GM08714 (cell line): ENCODE data around the gene COQ4.
"Not testable (repeated sequence)": the region's sequence is repeated elsewhere in the genome, so short reads cannot be mapped to it uniquely, and the experiment has no call there.

ENCODE experiments used
- H3K4me3 ChIP-seq: fragments of 200-500 bp; sonication (Bioruptor generic); 2 replicates; pipeline ENCODE4 v1.5.1; 2014; ENCODE audit warnings: mild to moderate bottlenecking, low read length, inconsistent platforms
- ZNF274 ChIP-seq: IDR thresholded peaks from 2 replicates; pipeline ENCODE4 v1.6.1; 2012; ENCODE audit warnings: mild to moderate bottlenecking, low read depth, low read length

Gene COQ4

DNA sequence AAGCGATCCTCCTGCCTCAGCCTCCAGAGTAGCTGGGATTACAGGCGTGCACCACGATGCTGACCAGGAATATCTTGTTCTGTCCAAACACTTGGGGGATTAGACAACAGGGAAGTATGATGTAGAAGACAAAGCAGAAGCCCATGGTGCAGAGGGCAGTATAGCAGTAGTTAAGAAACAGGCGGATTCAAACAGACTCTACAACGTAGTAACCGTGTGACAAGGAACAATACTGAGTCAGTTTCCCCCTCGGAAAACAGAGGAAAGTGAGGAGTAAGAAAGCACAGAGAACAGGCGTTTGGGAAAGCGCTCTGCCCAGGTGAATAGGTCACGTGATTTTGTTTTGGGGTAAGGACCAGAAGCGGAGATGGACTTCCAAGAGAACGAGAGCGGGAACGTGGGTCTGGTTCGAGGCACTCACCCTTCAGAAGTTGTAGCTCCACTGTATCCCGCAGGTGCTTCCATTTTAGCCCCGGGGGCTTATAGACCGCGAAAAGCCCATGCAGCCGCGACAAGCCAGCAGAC lies 698 bp upstream of the COQ4 start:
- peak overlapping the region; percentile 91 for H3K4me3 ChIP-seq
- no peak for TF ChIP-seq ZNF274

DNA sequence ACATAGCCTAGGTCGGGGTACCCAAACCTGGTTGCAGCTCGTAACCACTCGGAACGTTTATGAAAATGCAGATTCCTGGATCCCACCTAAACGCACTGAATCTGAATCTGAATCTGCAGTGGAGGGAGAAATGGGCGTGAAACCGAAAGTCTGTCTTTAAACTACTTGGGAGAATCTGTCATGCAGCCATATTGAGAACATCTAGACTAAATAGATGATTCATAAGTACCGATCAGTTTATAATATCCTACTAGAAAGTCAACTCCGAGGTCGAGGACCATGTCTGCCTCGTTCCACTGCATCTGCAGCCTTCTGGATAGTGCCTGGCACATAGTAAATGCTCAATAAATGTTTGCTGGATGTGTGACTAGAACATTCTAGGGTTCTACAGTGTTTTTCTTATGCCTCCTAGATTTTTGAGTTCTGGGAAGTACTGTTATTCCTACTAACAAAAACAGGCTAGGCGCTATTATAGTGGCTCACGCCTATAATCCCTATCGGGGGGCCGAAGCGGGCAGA lies 632 bp downstream of the COQ4 start:
- peak overlapping the region; percentile 91 for H3K4me3 ChIP-seq
- TF ChIP-seq ZNF274: no peak

DNA sequence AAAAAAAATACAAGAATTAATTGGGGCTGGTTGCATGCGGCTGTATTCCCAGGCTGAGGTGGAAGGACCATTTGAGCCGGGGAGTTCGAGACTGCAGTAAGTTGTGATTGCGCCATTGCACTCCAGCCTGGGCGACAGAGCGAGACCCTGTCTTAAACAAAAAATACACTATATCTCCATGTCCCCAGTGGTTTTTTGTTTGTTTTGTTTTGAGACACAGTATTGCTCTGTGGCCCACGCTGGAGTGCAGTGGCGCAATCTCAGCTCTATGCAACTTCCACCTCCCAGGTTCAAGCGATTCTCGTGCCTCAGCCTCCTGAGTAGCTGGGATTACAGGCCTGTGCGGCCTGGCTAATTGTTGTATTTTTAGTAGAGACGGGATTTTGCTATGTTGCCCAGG lies 1.2 kb downstream of the COQ4 start:
- peak overlapping the region; percentile 91 for H3K4me3 ChIP-seq
- no peak for TF ChIP-seq ZNF274

DNA sequence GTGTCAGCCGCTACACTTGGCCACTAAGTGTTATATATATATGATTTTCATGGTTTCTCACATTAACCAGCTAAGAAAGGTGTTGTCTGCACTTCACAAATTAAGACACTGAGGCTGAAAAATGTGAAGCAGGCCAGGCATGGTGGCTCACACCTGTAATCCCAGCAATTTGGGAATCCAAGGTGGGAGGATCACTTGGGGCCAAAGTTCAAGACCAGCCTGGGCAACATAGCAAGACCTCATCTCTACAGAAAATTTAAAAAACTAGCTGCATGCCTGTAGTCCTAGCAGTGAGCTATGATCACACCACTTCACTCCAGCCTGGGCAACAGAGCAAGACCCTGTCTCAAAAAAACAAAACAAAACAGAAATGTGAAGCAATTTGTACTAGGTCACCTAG lies 1.8 kb downstream of the COQ4 start:
- H3K4me3 ChIP-seq: no peak overlapping the region
- TF ChIP-seq ZNF274: no peak

DNA sequence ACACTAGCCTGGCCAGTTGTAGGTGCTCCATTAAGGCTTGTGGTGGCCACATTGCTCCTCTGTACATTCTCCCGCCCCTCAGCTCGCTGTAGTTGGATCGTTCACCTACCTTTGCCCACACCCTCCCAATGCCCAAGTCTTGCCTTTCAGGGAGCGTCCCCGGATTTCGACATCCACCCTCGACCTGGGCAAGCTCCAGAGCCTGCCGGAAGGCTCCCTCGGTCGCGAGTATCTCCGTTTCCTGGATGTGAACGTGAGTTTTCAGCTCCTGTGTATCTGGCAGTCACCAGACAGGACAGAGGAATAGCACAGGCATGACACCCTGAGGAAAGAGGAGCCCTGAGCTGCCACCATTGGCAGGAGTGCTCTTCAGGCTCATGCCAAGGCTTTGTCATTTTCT lies 3.0 kb downstream of the COQ4 start:
- no peak for TF ChIP-seq ZNF274

DNA sequence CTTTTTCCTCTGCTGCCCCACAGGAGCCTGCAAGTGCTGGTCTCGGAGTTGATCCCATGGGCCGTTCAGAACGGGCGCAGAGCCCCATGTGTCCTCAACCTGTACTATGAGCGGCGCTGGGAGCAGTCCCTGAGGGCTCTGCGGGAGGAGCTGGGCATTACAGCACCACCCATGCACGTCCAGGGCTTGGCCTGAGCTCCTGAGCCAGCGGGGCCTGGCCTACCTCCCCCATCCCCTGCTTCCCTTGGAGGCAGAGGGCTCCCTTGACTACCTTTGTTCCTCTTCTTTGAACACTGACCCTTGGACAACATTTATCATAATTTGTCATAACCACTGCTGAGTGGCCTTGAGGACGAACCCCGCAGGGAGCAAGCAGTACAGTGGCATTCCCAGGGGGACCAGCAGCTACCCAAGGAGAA lies 10.8 kb downstream of the COQ4 start:
- H3K4me3 ChIP-seq: no peak overlapping the region
- TF ChIP-seq ZNF274: no peak

More for the DNA sequence above, 3.0 kb downstream of the COQ4 start:
- H3K4me3 ChIP-seq: no peak overlapping the region

DNA sequence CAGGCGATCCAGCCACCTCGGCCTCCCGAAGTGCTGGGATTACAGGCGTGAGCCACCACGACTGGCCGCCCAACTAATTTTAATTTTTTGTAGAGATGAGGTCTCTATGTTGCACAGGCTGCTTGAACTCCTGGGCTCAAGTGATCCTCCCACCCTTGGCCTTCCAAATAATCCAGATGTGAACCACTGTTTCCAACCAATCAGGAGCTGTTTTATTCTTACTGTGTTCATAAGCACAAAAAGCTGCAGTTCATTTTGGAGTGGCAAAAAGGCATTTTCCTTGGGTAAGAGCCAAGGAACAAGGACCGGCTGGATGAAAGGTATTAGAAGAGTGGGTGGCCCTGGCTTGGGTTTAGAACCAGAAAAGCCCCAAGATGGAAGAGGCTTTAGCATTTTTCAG lies 12.5 kb downstream of the COQ4 start:
- no peak overlapping the region for H3K4me3 ChIP-seq
- TF ChIP-seq ZNF274: no peak

DNA sequence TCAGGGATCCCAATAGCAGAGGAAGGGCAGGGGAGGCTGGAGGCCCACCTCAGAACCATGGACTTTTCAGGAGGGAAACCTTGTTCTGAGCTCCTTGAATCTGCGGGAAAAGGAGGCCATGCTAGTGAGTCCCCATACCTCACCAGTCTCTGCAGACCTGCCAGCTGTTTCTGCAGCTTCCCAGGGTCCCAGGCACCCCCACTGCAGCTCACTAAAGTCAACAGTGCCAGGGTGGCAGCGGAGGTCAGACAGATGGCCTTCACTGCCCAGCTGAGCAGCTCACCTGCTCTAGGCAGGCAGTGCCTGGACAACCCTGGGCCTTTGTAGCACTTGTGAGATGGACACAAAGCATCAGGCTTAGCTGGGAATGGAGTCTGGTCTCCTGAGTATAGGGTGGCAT lies 13.3 kb downstream of the COQ4 start:
- no peak overlapping the region for H3K4me3 ChIP-seq
- no peak for TF ChIP-seq ZNF274

DNA sequence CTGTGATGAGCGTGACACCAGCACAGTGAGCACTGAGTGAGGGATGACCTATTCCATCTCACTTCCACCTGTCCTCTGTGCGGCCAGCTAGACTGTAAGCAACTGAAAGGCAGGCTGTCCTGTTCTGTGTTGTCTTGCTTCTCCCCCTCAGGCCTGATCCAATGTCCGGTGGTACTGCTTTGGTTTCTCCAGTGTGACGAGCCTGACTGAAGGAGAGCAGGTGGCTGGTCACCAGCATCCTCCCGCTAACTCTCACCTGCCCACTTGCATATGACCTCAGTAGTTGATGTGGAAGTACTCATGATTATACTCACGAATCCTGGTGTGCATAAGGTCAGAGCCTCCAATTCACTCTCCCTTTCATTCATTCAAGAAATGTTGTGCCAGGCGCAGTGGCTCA lies 15.3 kb downstream of the COQ4 start:
- TF ChIP-seq ZNF274: no peak
- H3K4me3 ChIP-seq: no peak overlapping the region

DNA sequence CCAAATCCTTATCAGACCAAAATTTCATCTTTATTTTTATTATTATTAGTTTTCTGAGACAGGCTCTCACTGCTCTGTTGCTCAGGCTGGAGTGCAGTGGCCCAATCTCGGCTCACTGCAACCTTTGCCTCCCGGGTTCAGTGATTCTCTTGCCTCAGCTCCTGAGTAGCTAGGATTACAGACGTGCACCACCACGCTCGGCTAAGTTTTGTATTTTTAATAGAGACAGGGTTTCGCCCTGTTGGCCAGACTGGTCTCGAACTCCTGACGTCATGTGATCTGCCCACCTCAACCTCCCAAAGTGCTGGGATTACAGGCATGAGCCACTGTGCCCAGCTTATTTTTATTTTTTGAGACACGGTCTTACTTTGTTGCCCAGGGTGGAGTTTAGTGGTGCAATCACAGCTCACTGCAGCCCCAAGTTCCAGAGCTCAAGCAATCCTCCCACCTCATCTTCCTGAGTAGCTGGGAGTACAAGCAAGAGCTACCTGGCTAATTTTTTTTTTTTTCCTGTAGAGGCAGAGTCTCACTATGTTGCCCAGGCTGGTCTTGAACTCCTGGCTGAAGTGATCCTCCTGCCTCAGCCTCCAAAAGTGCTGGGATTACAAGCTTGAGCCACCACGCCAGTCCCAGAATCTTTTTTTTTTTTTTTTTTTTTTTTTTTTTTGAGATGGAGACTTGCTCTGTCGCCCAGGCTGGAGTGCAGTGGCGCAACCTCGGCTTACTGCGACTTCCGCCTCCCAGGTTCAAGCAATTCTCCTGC lies 16.4 kb downstream of the COQ4 start:
- not testable (repeated sequence) for H3K4me3 ChIP-seq

DNA sequence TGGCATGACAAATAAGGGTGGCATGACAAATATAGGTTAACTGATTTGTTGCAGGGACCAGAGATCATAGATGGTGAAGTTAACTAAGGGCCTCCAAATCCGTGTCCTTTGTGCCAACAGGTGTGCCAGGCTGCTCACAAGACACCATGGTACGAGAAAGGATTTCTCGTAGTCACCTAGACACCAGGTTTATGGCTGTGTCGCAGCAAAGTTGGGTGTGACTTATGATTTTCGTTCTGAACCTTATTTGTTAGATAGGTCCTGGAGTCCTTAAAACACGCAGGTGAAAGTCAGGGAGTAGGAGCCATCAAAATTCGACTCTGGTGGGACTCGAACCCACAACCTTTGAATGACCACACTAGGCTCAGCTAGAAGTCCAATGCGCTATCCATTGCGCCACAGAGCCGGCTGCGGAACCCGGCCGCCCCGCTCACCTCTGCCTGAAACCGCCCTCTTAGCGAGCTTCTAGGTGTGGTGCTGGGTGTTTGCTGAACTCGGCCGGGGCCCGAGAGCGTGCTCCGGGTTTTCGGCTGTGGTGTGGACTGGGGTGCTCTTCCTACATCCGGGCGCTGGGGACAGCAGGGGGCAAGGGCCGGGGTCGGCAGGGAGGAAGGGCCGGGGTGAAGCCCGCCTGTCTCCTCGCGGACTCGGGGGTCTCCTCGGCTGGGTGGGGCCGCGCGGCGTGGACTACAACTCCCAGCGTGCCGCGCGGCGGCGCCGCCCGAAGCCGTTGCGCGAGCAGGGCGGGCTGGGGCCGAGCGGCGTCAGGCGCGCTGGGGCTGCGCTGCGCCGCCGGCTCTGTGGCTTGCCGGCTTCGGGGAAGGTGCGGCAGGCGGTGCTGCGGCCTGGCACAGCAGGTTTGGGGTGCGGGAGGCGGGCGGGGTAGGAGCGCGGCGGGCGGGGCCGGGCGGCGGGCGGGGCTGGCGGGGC lies 17.4 kb downstream of the COQ4 start, which contains the start of gene SLC27A4:
SLC27A4 (plus strand) TSS at position 767 of the 930 bp plus-strand sequence. CDS start 2,606 bp downstream, outside the sequence.
- H3K4me3 ChIP-seq: peak within 1 kb of the TSS; percentile 75
- TF ChIP-seq ZNF274: no peak

DNA sequence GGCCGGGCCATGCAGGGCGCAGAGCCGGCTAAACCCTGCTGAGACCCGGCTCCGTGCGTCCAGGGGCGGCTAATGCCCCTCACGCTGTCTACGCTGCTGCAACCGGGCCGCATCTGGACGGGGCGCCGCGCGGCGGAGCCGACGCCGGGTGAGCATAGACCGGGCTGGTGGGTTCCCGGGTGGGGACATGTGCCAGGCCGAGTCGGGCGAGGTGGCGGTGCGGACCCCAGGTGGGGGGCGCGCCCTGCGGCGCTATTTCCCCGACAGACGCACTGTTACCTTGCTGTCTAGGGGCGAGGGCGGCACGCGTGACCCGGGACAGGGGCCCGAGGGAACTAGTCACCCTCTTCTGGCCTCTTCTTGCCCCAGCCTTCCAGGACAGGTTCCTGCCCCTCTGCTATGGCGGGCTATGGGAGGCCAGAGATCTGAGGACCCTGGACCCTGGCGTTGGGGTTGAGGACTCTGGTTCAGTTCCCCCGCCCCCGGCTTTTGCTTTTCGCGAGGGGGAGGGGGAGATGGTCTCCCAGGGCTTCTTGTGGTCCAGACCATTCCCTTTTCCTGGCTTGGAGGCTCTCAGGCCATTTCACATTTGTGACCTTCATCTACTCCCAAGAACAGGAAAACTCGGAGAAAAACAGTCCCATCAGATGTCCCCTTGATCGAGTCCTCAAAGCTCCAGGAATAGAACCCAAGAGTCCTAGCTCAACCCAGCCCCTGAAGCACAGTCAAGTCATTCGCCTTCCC lies 18.2 kb downstream of the COQ4 start:
- no peak for TF ChIP-seq ZNF274
- peak overlapping the region; percentile 75 for H3K4me3 ChIP-seq

DNA sequence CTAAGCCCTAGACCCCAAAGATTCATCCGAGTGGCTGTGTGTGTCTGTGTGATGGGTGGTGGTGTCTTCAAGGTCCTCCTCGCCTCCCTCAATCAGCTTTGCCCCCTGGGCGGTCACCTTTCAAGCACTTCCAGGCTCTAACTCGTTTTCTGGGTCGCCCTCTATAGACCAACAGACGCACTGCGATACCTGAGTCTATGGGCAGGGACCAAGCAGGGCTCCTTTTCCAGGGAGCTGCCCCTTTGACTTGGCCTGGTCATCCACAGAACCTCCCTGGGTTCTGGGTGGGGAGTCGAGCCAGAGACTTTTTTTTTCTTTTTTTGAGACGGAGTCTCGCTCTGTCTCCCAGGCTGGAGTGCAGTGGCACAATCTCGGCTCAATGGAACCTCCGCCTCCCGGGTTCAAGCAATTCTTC lies 18.8 kb downstream of the COQ4 start:
- TF ChIP-seq ZNF274: no peak
- peak overlapping the region; percentile 75; the same call in 1 of the 2 replicates for H3K4me3 ChIP-seq
